GM21786 (cell line): ENCODE data around the gene FYN.
A peak's percentile ranks its signal among the peaks of the same experiment; 100 is the strongest.

Experiments used
- ATAC-seq: cut with Tn5 transposase; IDR thresholded peaks from one replicate; pipeline ENCODE4 v1.9.1; 2021; ENCODE audit not compliant: unreplicated experiment

Gene FYN

GRCh38 chr6:111667931-111668330 lies 205.3 kb downstream of the FYN start:
- ATAC-seq = no peak

GRCh38 chr6:111666847-111667246 lies 206.4 kb downstream of the FYN start:
- no peak for ATAC-seq

GRCh38 chr6:111664565-111665030 lies 208.7 kb downstream of the FYN start:
- no peak for ATAC-seq

GRCh38 chr6:111663692-111664564 lies 209.3 kb downstream of the FYN start:
- ATAC-seq = no peak

GRCh38 chr6:111662794-111663593 lies 210.3 kb downstream of the FYN start:
- peak; percentile 60 for ATAC-seq

GRCh38 chr6:111662072-111662793 lies 211.0 kb downstream of the FYN start:
- no peak for ATAC-seq

- ATAC-seq = no peak
Measured at GRCh38 chr6:111661541-111662061, 211.7 kb downstream of the FYN start.

GRCh38 chr6:111660531-111660930 lies 212.7 kb downstream of the FYN start:
- no peak for ATAC-seq

- no peak for ATAC-seq
Measured at GRCh38 chr6:111658462-111659154, 214.6 kb downstream of the FYN start.

- ATAC-seq = no peak
Measured at GRCh38 chr6:111657146-111657545, 216.1 kb downstream of the FYN start.

- ATAC-seq = no peak
Measured at GRCh38 chr6:111653979-111654378, 219.3 kb downstream of the FYN start.

- ATAC-seq = no peak
Measured at GRCh38 chr6:111653434-111653833, 219.8 kb downstream of the FYN start.

GRCh38 chr6:111652156-111652555 lies 221.1 kb downstream of the FYN start:
- no peak for ATAC-seq

GRCh38 chr6:111651185-111652034 lies 221.8 kb downstream of the FYN start:
- ATAC-seq = no peak

- no peak for ATAC-seq
Measured at GRCh38 chr6:111650049-111650448, 223.2 kb downstream of the FYN start.

- ATAC-seq = no peak
Measured at GRCh38 chr6:111648100-111648499, 225.2 kb downstream of the FYN start.

GRCh38 chr6:111646942-111647341 lies 226.3 kb downstream of the FYN start:
- ATAC-seq = no peak

- no peak for ATAC-seq
Measured at GRCh38 chr6:111646034-111646433, 227.2 kb downstream of the FYN start.

GRCh38 chr6:111644893-111645430 lies 228.3 kb downstream of the FYN start:
- ATAC-seq = no peak
